ENCODE measurements around the gene TLE4. TPM values are rescaled to one million over a fixed set of nuclear protein-coding genes. Genes with fewer than 3 reads are reported as not detected.

TLE4 gene
- total and polyA plus RNA-seq, 8 donors, result 6.2 to 85.2 (median 22.0) TPM

DNA sequence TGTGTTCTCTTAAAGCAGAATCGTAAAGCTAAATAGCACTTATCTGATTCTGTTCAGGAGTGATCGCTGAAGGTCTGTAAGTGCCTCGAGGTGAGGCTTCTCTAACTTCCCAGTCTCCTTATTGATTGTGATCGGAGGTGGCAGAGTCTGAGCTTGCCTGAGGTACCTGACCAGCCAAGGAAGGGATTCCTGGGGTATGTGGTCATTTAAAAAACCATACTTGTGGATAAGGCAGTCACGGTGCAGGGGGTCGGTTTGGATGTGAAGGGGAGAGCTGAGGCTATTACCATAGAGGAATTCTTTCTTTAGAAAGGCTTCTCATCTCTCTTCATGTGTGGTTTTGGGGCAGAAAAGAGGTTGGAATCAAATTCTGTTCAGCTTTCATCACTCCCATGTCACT, 193.7 kb downstream of the TLE4 start:
- DNase-seq, result no peak
- 66 to 82% (median 68%) methylated on average over 6 of the region's 6 CpGs for WGBS, 5 donors
- no peaks in the 10 kb centered on the region for H3K36me3 ChIP-seq
- no peaks in the 10 kb centered on the region for H3K9me3 ChIP-seq
- H3K27ac ChIP-seq, result no peak overlapping the region
- no peaks in the 10 kb centered on the region for H3K27me3 ChIP-seq
- no peak for TF ChIP-seq EP300 (IDR thresholded peaks at IDR 0.05)
- TF ChIP-seq, protein P1, sequence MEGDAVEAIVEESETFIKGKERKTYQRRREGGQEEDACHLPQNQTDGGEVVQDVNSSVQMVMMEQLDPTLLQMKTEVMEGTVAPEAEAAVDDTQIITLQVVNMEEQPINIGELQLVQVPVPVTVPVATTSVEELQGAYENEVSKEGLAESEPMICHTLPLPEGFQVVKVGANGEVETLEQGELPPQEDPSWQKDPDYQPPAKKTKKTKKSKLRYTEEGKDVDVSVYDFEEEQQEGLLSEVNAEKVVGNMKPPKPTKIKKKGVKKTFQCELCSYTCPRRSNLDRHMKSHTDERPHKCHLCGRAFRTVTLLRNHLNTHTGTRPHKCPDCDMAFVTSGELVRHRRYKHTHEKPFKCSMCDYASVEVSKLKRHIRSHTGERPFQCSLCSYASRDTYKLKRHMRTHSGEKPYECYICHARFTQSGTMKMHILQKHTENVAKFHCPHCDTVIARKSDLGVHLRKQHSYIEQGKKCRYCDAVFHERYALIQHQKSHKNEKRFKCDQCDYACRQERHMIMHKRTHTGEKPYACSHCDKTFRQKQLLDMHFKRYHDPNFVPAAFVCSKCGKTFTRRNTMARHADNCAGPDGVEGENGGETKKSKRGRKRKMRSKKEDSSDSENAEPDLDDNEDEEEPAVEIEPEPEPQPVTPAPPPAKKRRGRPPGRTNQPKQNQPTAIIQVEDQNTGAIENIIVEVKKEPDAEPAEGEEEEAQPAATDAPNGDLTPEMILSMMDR (IDR thresholded peaks at IDR 0.05), result no peak
- no peak for TF ChIP-seq POLR2AphosphoS5 (IDR thresholded peaks at IDR 0.05)
- TF ChIP-seq POLR2A (IDR thresholded peaks at IDR 0.05), result no peak
- peaks cover 0 to 5% (median 2%) of the 10 kb centered on the region in 4 donors for H3K4me1 ChIP-seq
- no peak overlapping the region for H3K4me3 ChIP-seq
- intact Hi-C loops (cut with DNase I; ENCODE audit: low total_unique reads), result no loop called here

DNA sequence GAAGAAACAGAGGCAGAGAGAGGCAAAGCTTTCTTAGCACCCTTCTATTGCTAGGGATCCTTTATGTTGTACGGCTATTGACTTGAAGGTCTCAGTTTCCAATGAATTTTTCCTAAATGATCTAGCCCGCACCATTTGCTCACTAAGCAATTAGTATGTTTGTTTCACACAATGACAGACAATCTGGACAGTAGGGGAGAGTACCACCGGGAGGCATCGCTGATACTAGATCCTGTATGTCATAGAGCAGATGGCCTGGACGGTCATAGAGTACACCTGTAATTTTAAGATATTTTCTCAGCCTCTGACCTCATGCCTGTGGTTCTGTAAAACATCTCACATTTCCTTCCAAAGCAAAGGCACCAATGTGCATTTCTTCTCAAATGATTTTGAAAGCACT, 194.3 kb downstream of the TLE4 start:
- intact Hi-C loops (cut with DNase I; ENCODE audit: low total_unique reads), result no loop called here
- Histone ChIP-seq H3K4me1 (peaks cover 0 to 5% (median 2%) of the 10 kb centered on the region in 4 donors), H3K27me3 (no peaks in the 10 kb centered on the region), H3K4me3 (no peak overlapping the region), H3K27ac (no peak overlapping the region), H3K9me3 (no peaks in the 10 kb centered on the region), H3K36me3 (no peaks in the 10 kb centered on the region)
- TF ChIP-seq POLR2A (IDR thresholded peaks at IDR 0.05) (no peak), POLR2AphosphoS5 (IDR thresholded peaks at IDR 0.05) (no peak), EP300 (IDR thresholded peaks at IDR 0.05) (no peak)
- TF ChIP-seq, protein P1 (IDR thresholded peaks at IDR 0.05), result no peak
- DNase-seq, result no peak
- 88 to 92% (median 91%) methylated on average over 5 of the region's 5 CpGs for WGBS, 5 donors

DNA sequence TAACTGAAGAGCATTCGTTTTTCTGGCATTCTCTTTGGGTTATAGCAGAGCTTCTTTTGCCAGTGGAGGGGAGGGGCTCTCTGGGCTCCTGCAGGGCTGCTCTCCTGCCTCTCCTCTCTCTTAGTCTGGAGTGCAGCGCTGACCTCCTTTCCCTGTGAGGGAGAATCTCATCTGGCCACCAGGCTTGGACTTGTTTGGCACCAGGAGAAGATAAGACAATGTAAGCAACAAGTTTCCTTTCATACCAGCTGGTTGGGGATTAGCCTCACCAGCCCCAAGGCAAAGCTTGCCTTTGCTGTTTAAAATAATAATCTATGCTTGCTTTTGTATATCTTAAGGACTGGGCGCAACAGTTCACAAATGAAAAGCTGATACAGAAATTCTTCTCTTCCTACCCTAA, 196.4 kb downstream of the TLE4 start:
- TF ChIP-seq POLR2A (IDR thresholded peaks at IDR 0.05), result no peak
- TF ChIP-seq EP300 (IDR thresholded peaks at IDR 0.05), result no peak
- TF ChIP-seq, protein P1 (IDR thresholded peaks at IDR 0.05), result no peak
- no peak for TF ChIP-seq POLR2AphosphoS5 (IDR thresholded peaks at IDR 0.05)
- intact Hi-C loops (cut with DNase I; ENCODE audit: low total_unique reads), result no loop called here

DNA sequence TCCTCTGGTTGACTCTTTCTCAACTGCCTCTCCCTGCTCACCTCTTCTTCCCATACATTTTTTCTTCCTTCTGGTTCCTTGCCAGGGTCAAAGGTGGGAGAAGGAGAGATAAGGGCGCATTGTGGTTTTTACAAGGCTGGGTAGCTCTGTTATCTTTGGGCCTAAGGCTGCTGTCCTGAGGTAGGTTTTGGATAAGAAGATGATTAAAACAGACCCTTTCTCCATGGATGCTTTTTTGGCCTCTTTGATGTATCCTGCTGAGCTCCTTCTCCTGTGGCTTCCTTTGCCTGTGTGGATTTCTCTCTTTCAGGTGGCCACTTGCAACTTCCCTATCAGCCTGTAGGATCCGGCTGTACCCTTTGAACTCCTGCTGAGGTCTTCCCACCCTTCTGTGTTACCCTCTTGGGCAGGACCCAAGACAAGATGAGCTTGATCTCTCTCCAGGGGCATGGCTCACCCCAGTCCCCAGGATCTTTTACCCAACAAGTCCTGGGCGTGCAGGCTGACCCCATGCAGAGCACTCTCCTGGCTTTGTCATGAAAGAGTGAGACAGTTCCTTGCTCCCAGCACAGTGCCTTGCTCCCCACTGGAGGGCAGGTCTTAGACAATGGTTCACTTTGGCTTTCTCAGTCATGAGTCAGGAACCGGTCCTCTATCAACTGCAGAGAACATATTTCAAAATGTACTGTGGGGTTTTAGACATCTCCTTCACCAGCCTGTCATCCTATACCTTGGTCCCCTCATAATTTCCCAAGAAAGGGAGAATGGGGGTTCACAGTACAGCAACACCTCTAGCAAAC, 197.9 kb downstream of the TLE4 start:
- no peak for DNase-seq
- H3K4me3 ChIP-seq, result no peak overlapping the region
- H3K27me3 ChIP-seq, result no peaks in the 10 kb centered on the region
- H3K4me1 ChIP-seq, result peaks cover 0 to 4% (median 2%) of the 10 kb centered on the region in 4 donors
- H3K9me3 ChIP-seq, result no peaks in the 10 kb centered on the region
- TF ChIP-seq EP300 (IDR thresholded peaks at IDR 0.05), result no peak
- TF ChIP-seq, protein P1 (IDR thresholded peaks at IDR 0.05), result no peak
- TF ChIP-seq POLR2A (IDR thresholded peaks at IDR 0.05), result no peak
- TF ChIP-seq POLR2AphosphoS5 (IDR thresholded peaks at IDR 0.05), result no peak
- WGBS, 5 donors, result 77 to 84% (median 83%) methylated on average over 4 of the region's 4 CpGs
- H3K27ac ChIP-seq, result no peak overlapping the region
- H3K36me3 ChIP-seq, result no peaks in the 10 kb centered on the region
- intact Hi-C loops (cut with DNase I; ENCODE audit: low total_unique reads), result no loop called here

More for the DNA sequence above, 196.4 kb downstream of the TLE4 start:
- Histone ChIP-seq H3K27ac (no peak overlapping the region), H3K9me3 (no peaks in the 10 kb centered on the region), H3K27me3 (no peaks in the 10 kb centered on the region), H3K4me3 (no peak overlapping the region), H3K4me1 (peaks cover 0 to 5% (median 2%) of the 10 kb centered on the region in 4 donors), H3K36me3 (no peaks in the 10 kb centered on the region)
- 11 to 33% (median 31%) methylated on average over 3 of the region's 3 CpGs for WGBS, 5 donors
- peak in 1 of 2 donors; percentile 40 for DNase-seq

Measured in stomach (tissue), 9 donors.